ENCODE data around the gene ZNF501. TPM values are rescaled to one million over a fixed set of nuclear protein-coding genes. Genes with fewer than 3 reads are reported as not detected.

The ZNF501 gene
- total and polyA plus RNA-seq, 2 of the 13 experiments (the other 11 are each of a cell fraction or from before 2014, with no cell fraction given), result 2.4 to 2.8 TPM

DNA sequence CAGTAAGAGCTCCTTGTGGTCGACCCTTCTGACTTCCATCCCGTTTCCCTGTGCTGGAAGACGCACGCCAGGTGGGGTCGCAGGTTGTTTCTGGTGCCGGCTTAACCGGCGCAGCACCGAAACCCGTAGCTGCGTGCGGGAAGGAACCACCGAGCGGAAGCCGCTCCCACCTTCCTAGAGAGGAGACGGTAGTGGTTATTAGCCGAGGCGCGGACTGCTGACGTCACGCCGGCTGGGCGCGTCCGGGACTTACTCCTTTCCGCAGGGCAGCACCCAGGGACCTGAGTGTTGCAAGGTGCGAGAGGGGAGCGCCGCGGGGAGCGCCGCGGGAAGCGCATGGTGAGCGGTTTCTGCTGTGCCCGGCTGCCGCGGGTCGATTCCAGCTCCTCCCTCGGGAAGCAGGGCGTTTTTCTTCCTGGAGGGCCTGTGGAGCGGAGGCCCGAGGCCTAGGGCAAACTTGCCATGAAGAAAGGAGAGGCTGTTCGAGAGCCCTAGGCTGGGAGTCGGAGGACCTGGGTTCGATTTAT is at the start of gene ZNF501 (continued):
- TF ChIP-seq SRSF9 (IDR thresholded peaks at IDR 0.05; ENCODE audit: borderline replicate concordance, insufficient read depth, low read depth, low read length, poor library complexity, severe bottlenecking), result no peak
- TF ChIP-seq, protein P1, sequence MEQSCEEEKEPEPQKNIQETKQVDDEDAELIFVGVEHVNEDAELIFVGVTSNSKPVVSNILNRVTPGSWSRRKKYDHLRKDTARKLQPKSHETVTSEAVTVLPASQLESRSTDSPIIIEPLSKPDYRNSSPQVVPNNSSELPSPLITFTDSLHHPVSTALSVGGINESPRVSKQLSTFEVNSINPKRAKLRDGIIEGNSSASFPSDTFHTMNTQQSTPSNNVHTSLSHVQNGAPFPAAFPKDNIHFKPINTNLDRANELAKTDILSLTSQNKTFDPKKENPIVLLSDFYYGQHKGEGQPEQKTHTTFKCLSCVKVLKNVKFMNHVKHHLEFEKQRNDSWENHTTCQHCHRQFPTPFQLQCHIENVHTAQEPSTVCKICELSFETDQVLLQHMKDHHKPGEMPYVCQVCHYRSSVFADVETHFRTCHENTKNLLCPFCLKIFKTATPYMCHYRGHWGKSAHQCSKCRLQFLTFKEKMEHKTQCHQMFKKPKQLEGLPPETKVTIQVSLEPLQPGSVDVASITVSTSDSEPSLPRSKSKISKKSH (CRISPR knock-in tag; IDR thresholded peaks at IDR 0.05; ENCODE audit: borderline replicate concordance), result 0 out of 2 replicates have a peak, but pooled peaks have one; percentile 75
- TF ChIP-seq MAZ (IDR thresholded peaks at IDR 0.05; ENCODE audit: borderline replicate concordance, low read depth, low read length), result 0 out of 2 replicates have a peak, but pooled peaks have one; percentile 42
- TF ChIP-seq MAZ (CRISPR knock-in tag; IDR thresholded peaks at IDR 0.05; ENCODE audit: low read depth), result peak; percentile 41; the same call in 1 of the 2 replicates
- TF ChIP-seq RNF2 (conservative IDR thresholded peaks at IDR 0.05; ENCODE audit: low read depth), result peak; percentile 62
- TF ChIP-seq ZNF644 (CRISPR knock-in tag; IDR thresholded peaks at IDR 0.05; ENCODE audit: low read depth), result no peak
- 0 out of 2 replicates have a peak, but pooled peaks have one; percentile 79 for TF ChIP-seq NFKBIZ (CRISPR knock-in tag; IDR thresholded peaks at IDR 0.05)
- peak; percentile 94; the same call in 1 of the 2 replicates for TF ChIP-seq MIXL1 (CRISPR knock-in tag; IDR thresholded peaks at IDR 0.05)
- no peak for TF ChIP-seq LRRFIP1 (CRISPR knock-in tag; conservative IDR thresholded peaks at IDR 0.05)
- TF ChIP-seq SOX5 (CRISPR knock-in tag; IDR thresholded peaks at IDR 0.05; ENCODE audit: borderline replicate concordance), result peak; percentile 58; the same call in 1 of the 2 replicates
- TF ChIP-seq IRX3 (CRISPR knock-in tag; IDR thresholded peaks at IDR 0.05; ENCODE audit: borderline replicate concordance, low read depth), result peak; percentile 65; the same call in 1 of the 2 replicates
- 0 out of 2 replicates have a peak, but pooled peaks have one; percentile 50 for TF ChIP-seq MXD4 (CRISPR knock-in tag; IDR thresholded peaks at IDR 0.05)
- peak; percentile 84; the same call in 1 of the 2 replicates for TF ChIP-seq SAFB2 (CRISPR knock-in tag; IDR thresholded peaks at IDR 0.05; ENCODE audit: borderline replicate concordance, low read depth)
- TF ChIP-seq ZIK1 (CRISPR knock-in tag; IDR thresholded peaks at IDR 0.05; ENCODE audit: borderline replicate concordance, low read depth), result no peak; the same call in 1 of the 2 replicates
- no peak for TF ChIP-seq NFATC3 (CRISPR knock-in tag; IDR thresholded peaks at IDR 0.05)
- peak; percentile 80; the same call in 1 of the 2 replicates for TF ChIP-seq NR2C2 (CRISPR knock-in tag; IDR thresholded peaks at IDR 0.05; ENCODE audit: borderline replicate concordance)
- peak; percentile 73 for TF ChIP-seq HCFC1 (IDR thresholded peaks at IDR 0.05; ENCODE audit: low read depth, low read length)
- peak; percentile 61 for TF ChIP-seq NFYB (CRISPR knock-in tag; IDR thresholded peaks at IDR 0.05)
- no peak for TF ChIP-seq NCOA1 (CRISPR knock-in tag; IDR thresholded peaks at IDR 0.05)
- TF ChIP-seq ZNF34 (CRISPR knock-in tag; IDR thresholded peaks at IDR 0.05; ENCODE audit: borderline replicate concordance), result 0 out of 2 replicates have a peak, but pooled peaks have one; percentile 51
- TF ChIP-seq LCORL (IDR thresholded peaks at IDR 0.05), result no peak
- peak; percentile 58 for TF ChIP-seq LCORL (CRISPR knock-in tag; IDR thresholded peaks at IDR 0.05)
- no peak for TF ChIP-seq ZNF839 (CRISPR knock-in tag; IDR thresholded peaks at IDR 0.05; ENCODE audit: borderline replicate concordance)
- no peak for TF ChIP-seq EZH2 (conservative IDR thresholded peaks at IDR 0.05; ENCODE audit: low read depth, low read length)
- peak; percentile 85 for TF ChIP-seq TAF1 (CRISPR knock-in tag; IDR thresholded peaks at IDR 0.05)
- TF ChIP-seq CEBPG (CRISPR knock-in tag; IDR thresholded peaks at IDR 0.05), result peak; percentile 80
- TF ChIP-seq SRSF4 (IDR thresholded peaks at IDR 0.05; ENCODE audit: low read depth, low read length, poor library complexity, severe bottlenecking), result no peak

Data from HepG2 (cell line).